Measurements from ENCODE around the gene MAP2K5.

Gene MAP2K5

GRCh38 chr15:67678993-67679392 is 136.5 kb downstream of the MAP2K5 start:
- DNase-seq, result no peak

DNA sequence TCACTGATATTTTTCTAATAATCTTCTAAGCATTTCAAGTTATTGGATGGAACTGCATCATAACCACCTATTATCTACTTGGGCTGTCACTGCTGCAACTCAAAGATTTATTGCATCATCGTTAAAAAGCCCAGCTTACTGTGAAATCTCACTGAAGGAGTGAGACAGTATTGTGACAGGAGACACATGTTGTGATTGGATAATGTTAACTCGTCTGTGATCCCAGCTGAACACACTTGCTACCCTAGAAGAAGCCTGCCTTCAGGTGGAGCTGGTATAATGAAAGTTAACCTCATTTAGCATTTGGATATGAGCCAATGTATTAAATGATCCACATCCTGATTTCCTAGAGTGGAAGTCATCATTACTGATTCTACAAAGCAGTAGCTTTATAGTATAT is 138.1 kb downstream of the MAP2K5 start:
- DNase-seq, result peak; percentile 74

GRCh38 chr15:67685008-67685599 is 142.6 kb downstream of the MAP2K5 start:
- peak; percentile 38 for DNase-seq

DNA sequence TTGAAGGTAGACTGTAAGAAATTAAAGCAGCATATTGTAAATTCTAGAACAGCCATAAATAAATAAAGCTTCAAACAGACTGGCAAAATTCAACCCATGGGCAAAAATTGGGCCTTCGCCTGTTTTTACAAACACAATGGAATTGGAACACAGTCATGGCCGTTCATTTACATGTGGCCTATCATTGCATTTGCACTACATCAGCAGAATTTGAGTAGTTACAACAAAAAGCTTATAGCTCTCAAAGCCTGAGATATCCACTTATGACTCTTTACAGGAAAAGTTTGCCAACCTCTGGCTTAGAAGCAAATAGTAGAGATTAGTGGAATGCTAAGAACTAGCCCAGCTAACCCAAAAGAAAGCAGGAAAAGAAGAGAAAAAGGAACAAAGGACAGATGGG is 143.2 kb downstream of the MAP2K5 start:
- DNase-seq, result no peak

- no peak for DNase-seq
Observed at GRCh38 chr15:67690936-67691335, 148.4 kb downstream of the MAP2K5 start.

GRCh38 chr15:67691450-67691849 is 148.9 kb downstream of the MAP2K5 start:
- no peak for DNase-seq

DNA sequence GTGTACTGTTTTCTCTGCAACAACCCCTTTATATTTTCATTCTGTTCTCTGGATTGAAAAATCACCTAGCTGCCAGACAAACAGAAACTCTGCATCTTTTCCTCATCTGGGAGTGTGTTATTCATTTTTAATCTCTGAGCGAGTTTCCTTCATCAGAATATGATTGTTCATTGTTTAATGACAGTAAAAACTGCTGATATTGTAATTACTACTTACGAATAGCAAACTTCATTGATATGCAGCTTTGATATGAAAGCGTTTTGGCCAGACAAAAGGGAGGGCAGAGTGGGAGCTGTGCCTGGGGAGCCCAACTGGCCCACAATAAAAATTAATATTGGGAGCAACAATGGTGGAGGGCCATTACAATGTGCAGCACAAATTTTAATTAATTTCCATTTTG is 150.1 kb downstream of the MAP2K5 start:
- DNase-seq, result no peak

- DNase-seq, result no peak
Observed at GRCh38 chr15:67696087-67696486, 153.6 kb downstream of the MAP2K5 start.

- no peak for DNase-seq
Observed at GRCh38 chr15:67700023-67700422, 157.5 kb downstream of the MAP2K5 start.

DNA sequence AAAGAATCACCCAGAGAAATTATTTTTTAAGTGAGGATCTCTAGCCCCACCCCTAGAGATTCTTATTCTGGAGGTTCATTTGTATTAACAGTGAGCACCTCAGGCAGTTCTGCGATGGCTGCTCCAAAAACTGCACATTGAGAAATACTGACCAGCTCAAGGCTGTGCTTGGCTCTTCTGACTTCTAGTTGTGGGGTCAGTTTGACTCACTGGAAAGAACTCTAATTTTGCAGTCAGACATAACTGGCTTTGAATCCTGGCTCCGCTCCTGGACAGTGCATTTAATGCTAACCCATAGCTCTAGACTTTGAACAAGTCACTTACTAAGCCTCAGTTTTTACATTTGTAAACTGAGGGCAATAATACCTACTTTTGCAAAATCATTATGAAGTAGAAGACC is 159.2 kb downstream of the MAP2K5 start:
- no peak for DNase-seq

GRCh38 chr15:67707520-67708283 is 165.2 kb downstream of the MAP2K5 start:
- DNase-seq, result no peak

DNA sequence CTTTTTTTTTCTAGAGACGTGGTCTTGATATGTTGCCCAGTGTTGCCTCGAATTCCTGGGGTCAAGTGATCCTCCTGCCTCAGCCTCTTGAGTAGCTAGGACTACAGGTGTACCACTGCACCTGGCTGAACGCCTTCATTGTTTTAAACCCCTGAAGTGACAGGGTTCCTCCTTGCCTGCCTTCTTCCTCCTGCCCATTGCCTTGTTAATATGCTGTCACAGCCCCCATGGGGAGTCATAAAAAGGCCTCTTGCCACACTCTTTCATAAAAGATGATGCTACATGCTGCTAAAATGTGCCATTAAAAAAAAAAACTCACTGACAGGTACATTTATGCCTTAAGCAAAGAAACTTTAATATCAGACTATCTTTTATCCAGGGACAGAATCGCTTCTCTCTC is 166.0 kb downstream of the MAP2K5 start:
- DNase-seq, result no peak

- peak; percentile 81 for DNase-seq
Observed at GRCh38 chr15:67715170-67715569, 172.7 kb downstream of the MAP2K5 start.

GRCh38 chr15:67716171-67716570 is 173.7 kb downstream of the MAP2K5 start:
- no peak for DNase-seq

GRCh38 chr15:67717776-67718175 is 175.3 kb downstream of the MAP2K5 start:
- no peak for DNase-seq

DNA sequence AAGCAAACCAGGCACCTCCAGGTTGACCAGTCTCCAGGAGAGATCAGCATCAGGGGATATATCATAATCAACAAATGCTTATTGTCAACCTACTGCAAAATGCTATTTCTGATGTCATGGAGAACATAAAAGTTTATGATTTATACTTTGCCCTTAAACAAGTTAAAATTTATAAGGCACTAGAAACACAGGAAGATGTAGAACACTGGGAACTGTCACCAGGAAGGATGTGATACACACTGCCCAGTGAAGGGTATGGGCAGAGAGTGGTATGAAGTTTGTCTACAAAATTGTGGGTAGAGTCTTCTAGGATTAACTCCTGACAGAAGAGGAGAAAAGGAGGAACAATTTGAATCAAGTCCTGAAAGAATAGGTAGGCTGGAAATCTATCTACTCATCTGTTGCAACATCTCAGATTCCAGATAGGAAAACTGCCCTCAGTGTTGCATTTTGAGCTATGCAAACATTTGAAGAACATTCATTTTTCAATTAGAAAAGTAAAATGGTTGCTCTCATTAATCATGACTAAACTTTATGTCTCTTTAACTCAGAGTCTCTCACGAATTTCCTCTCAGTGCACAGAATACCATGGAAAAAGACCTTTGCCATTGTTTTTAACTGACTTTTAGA is 176.9 kb downstream of the MAP2K5 start:
- no peak for DNase-seq

- no peak for DNase-seq
Observed at GRCh38 chr15:67720556-67721175, 178.2 kb downstream of the MAP2K5 start.

DNA sequence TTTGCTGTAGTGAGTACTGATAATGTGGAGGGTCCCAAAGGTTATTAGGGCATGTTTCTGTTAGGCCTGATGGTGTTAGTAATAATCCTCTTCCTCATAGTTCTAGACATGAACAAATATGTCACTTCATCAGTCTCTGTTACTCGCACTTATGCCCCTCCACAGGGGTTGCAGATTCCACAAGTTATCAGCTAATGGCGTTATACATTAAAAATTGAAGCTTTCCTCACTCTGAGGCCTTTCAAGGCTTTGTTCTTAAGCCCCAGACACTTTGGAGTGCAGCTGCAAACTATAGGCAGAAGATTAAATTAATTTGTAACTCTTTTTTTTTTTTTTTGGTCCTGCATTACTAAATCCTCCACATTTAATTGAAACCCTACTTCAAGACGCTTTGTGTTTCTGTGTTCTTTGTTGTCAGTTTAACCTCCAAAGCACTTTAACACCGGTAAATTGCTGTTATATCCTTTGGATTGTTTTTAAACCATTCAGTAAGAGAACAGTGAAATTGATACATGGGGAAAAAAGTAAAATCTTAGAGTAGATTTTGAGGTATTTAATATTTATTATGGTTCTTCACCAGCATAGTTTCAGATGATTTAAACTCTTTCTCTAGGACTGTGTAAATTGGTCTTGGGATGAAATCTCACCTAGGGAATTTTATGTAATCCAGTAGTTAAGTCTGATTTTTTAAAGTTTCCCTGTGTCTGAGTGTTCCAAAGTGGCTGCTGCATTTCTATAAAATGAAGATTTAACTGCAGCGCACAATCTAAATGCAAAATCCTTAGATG is 179.7 kb downstream of the MAP2K5 start:
- DNase-seq, result no peak

DNA sequence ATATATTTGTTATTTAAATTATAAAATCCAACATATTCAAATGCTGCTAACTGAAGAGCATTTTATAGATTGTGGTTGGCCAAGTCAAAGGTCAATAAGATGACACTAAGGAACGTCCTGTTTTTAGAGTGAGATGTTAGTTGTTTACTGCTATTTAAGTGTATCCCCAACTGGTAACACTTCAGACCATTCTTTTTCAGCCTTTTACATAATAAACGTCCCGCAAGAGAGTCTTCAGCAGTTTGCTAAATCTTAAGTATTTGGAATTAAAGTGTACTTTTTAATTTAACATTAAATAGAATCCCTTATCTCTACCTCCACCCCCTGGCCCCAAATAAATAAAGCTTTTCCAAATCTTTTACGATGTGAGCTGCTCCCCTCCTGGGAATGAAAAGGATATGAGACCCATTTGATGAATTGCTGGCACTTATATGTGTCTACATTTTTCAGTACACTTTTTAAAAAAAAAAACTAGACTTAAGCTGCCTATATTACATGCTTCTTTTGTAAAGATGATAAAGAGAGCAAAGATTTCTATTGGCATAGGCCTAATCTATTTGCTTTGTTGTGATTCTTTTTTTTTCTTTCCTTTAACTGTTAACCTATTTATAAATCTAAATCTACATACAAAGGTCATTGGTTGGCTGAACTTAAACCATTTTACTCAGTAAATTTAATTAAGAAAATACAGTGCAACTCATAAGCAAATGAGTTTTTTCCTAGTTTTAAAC is 181.0 kb downstream of the MAP2K5 start:
- no peak for DNase-seq

- no peak for DNase-seq
Observed at GRCh38 chr15:67724691-67725375, 182.3 kb downstream of the MAP2K5 start.

DNA sequence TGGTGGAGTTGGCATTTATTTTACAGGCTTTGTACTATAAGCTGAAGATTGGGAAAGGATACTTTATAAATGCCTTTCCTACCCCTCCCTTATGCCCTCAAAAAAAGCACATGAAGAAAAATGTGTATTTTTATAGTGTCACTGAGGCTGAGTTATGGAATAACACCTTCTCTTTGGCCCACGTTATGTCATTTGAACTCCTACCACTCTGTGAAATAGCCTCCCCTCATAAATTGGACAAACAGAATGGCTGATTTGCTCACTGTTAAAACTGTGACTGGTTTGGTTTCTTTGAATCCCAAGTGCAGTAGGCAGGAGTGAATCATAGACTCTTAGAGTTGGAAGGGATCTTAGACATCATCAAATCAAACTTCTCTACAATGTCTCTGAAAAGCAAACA is 187.6 kb downstream of the MAP2K5 start:
- no peak for DNase-seq
